GM11168 (cell line): ENCODE results near the gene PRKCZ.
"Not testable (repeated sequence)": the region's sequence is repeated elsewhere in the genome, so short reads cannot be mapped to it uniquely, and the experiment has no call there.

Experiments used
- in situ Hi-C: fragments of 300-500 bp; cut with MboI; formaldehyde crosslinking; loops from one replicate; pipeline ENCODE4 v1.12.0; 2022; ENCODE audit warnings: low sequenced_read_pairs; ENCODE audit not compliant: unreplicated experiment

Gene PRKCZ

GRCh38 chr1:2110738-2111673, 60.8 kb downstream of the PRKCZ start:
- in situ Hi-C loops = no loop called here

GRCh38 chr1:2111674-2112035, 61.4 kb downstream of the PRKCZ start:
- in situ Hi-C loops = no loop called here

GRCh38 chr1:2112280-2112701, 62.1 kb downstream of the PRKCZ start:
- in situ Hi-C loops = no loop called here

GRCh38 chr1:2113620-2114135, 63.5 kb downstream of the PRKCZ start:
- in situ Hi-C loops = no loop called here

GRCh38 chr1:2114635-2115007, 64.4 kb downstream of the PRKCZ start:
- in situ Hi-C loops = not testable (repeated sequence)

- in situ Hi-C loops = no loop called here
Measured at GRCh38 chr1:2115008-2115641, 64.9 kb downstream of the PRKCZ start.

- in situ Hi-C loops = no loop called here
Measured at GRCh38 chr1:2115702-2116341, 65.6 kb downstream of the PRKCZ start.

- in situ Hi-C loops = no loop called here
Measured at GRCh38 chr1:2119886-2120285, 69.7 kb downstream of the PRKCZ start.

GRCh38 chr1:2121101-2121691, 71.0 kb downstream of the PRKCZ start:
- in situ Hi-C loops = no loop called here

GRCh38 chr1:2121794-2122193, 71.6 kb downstream of the PRKCZ start:
- in situ Hi-C loops = not testable (repeated sequence)

- in situ Hi-C loops = no loop called here
Measured at GRCh38 chr1:2124446-2125198, 74.4 kb downstream of the PRKCZ start.

GRCh38 chr1:2125350-2126211, 75.4 kb downstream of the PRKCZ start:
- in situ Hi-C loops = no loop called here

GRCh38 chr1:2126331-2127186, 76.3 kb downstream of the PRKCZ start:
- in situ Hi-C loops = no loop called here

GRCh38 chr1:2127187-2128145, 77.3 kb downstream of the PRKCZ start:
- in situ Hi-C loops = no loop called here

- in situ Hi-C loops = no loop called here
Measured at GRCh38 chr1:2128189-2128901, 78.1 kb downstream of the PRKCZ start.

- in situ Hi-C loops = no loop called here
Measured at GRCh38 chr1:2129256-2129943, 79.2 kb downstream of the PRKCZ start.
